A673 (cell line): ENCODE measurements around the gene ZNF445. TPM values are rescaled to one million over a fixed set of nuclear protein-coding genes. Genes with fewer than 3 reads are reported as not detected.

Experiments used
- Bru-seq: library from RNA; stranded (reverse); fragments of 400-500 nt; gene quantifications from one replicate; lab custom pipeline; 2021; lab: Mats Ljungman, UMichigan
- BruChase-seq, 2 experiments: library from RNA; stranded (reverse); fragments of 400-500 nt; gene quantifications; one replicate each; lab custom pipeline; 2021; lab: Mats Ljungman, UMichigan
- BruUV-seq: library from RNA; stranded (reverse); fragments of 400-500 nt; replicated peaks from 2 replicates; lab custom pipeline; 2021; lab: Mats Ljungman, UMichigan
- CTCF ChIA-PET: fragments of 300-600 bp; sonication (Branson Sonifier 250); formaldehyde crosslinking; loops from one replicate; lab custom pipeline; 2022; ENCODE audit warnings: antibody characterized with exemption; lab: Charles Lee
- POLR2A ChIA-PET: fragments of 300-600 bp; sonication (Branson Sonifier 250); formaldehyde crosslinking; loops from one replicate; lab custom pipeline; 2022; ENCODE audit warnings: antibody characterized with exemption; ENCODE audit not compliant: low non-redundant PET; lab: Charles Lee
- DNase-seq: peaks from one replicate; pipeline ENCODE4 v3.0.0-alpha.2; 2015; ENCODE audit warnings: low spot score
- H3K27ac ChIP-seq: fragments of 200-600 bp; sonication (generic); 2 replicates; pipeline ENCODE4 v1.5.1; 2016; ENCODE audit warnings: mixed run types, low read depth, mild to moderate bottlenecking, mixed read lengths, antibody characterized with exemption, low read length; ENCODE audit not compliant: poor library complexity, severe bottlenecking
- H3K27me3 ChIP-seq: fragments of 200-600 bp; sonication (generic); replicated peaks from 2 replicates; pipeline ENCODE4 v1.6.1; 2017; ENCODE audit warnings: mixed run types, low read depth, mild to moderate bottlenecking, mixed read lengths, antibody characterized with exemption, low read length; ENCODE audit not compliant: insufficient read depth, poor library complexity
- H3K36me3 ChIP-seq: fragments of 200-600 bp; sonication (generic); 2 replicates; pipeline ENCODE4 v1.6.1; 2016; ENCODE audit warnings: mixed run types, mild to moderate bottlenecking, mixed read lengths, antibody characterized with exemption, low read length; ENCODE audit not compliant: insufficient read depth, poor library complexity, severe bottlenecking
- H3K4me1 ChIP-seq: fragments of 200-600 bp; sonication (generic); 2 replicates; pipeline ENCODE4 v1.6.1; 2017; ENCODE audit warnings: mixed run types, mild to moderate bottlenecking, mixed read lengths, antibody characterized with exemption, low read length; ENCODE audit not compliant: insufficient read depth, poor library complexity, severe bottlenecking
- H3K4me3 ChIP-seq: fragments of 200-600 bp; sonication (generic); 2 replicates; pipeline ENCODE4 v1.5.1; 2016; ENCODE audit warnings: low read depth, mixed run types, mild to moderate bottlenecking, mixed read lengths, low read length; ENCODE audit not compliant: poor library complexity, severe bottlenecking
- H3K9me3 ChIP-seq: fragments of 200-600 bp; sonication (generic); 2 replicates; pipeline ENCODE4 v1.6.1; 2016; ENCODE audit warnings: mixed run types, low read depth, mild to moderate bottlenecking, mixed read lengths, antibody characterized with exemption, low read length; ENCODE audit not compliant: poor library complexity, severe bottlenecking
- CTCF ChIP-seq: fragments of 300-800, 200-600 bp; sonication (generic); conservative IDR thresholded peaks from 2 replicates; pipeline ENCODE4 v1.5.1; 2017; ENCODE audit warnings: low read depth, mild to moderate bottlenecking, antibody characterized with exemption, low read length, moderate library complexity, mixed read lengths
- EZH2 ChIP-seq: fragments of 200-600 bp; sonication (generic); IDR thresholded peaks from 2 replicates; pipeline ENCODE4 v1.6.1; 2017; ENCODE audit warnings: borderline replicate concordance, low read depth, mild to moderate bottlenecking, mixed read lengths, antibody characterized with exemption, low read length; ENCODE audit not compliant: poor library complexity, severe bottlenecking
- intact Hi-C: fragments of 100-400 bp; cut with micrococcal nuclease; formaldehyde crosslinking; loops from one replicate; pipeline ENCODE4 v1.10.0; 2022; ENCODE audit not compliant: unreplicated experiment
- long read RNA-seq: library from polyadenylated mRNA; stranded (forward); transcript quantifications from one replicate; pipeline ENCODE4 v2.0.0, GENCODE V29; 2022
- total RNA-seq: library from RNA; stranded (reverse); gene quantifications from 2 replicates; pipeline ENCODE4 v1.2.3, GENCODE V29; 2021

ZNF445 gene
- total RNA-seq (17.6 and 18.6 TPM in 2 replicates), Bru-seq, nascent RNA (percentile 72 among the genes with signal in this experiment), BruChase-seq, experiment 1, labeled RNA remaining after a 2-hour chase (percentile 81 among the genes with signal in this experiment), BruChase-seq, experiment 2, labeled RNA remaining after a 6-hour chase (percentile 76 among the genes with signal in this experiment)
- long read RNA-seq, partial matches to known transcripts: 0 of 25 reads
- long read RNA-seq, other reads (novel, unspliced or antisense): 25 of 25 reads

DNA sequence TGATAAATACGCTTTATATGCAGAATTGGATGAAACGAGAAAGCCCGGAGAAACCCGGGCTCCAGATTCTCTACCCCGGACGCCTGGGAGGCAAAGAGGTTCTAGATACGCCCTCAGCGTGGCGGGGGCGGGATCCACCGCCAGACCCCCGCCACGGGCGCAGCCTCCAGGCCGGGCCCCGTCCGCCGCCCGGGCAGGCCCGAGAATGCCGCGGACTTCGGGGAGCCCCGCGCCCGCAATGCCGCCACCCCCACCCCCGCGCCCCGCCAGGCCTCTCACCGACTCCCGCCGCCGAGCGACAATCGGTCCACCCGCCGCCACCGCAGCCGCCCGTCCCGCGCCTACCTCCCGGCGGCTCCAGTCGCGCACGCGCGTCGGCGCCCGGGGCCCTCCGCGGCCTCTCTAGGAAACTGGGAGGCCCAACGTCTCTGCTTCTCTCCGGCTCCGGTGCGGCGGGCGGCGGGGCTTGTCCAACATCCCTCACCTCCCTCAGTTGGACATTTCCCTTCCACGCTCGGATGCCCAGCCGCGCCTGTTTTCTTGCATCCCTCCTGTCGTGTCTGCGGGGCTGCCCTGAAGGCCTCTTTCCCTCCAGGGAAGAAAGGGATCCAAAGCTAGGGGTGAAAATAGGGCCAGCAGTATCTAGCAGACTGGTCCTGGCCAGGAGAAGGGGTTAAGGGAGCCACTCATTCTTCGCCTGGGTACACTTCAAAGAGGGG lies at the start of gene ZNF445:
Gene ZNF445 (minus strand): TSS at position 359 of the 719 bp plus-strand sequence. CDS start 22,121 bp downstream, outside the sequence.
- no peaks in the 10 kb centered on the region for H3K9me3 ChIP-seq
- peak within 1 kb of the TSS; percentile 59 for H3K27ac ChIP-seq
- CTCF ChIA-PET: no interaction called here
- TF ChIP-seq CTCF (no peak), EZH2 (no peak)
- POLR2A ChIA-PET: no interaction called here
- intact Hi-C loops: no loop called here
- H3K4me1 ChIP-seq: no peaks in the 10 kb centered on the region
- no peaks in the 10 kb centered on the region for H3K36me3 ChIP-seq
- peak; percentile 77 for DNase-seq
- peak within 1 kb of the TSS; percentile 67 for H3K4me3 ChIP-seq
- no peaks in the 10 kb centered on the region for H3K27me3 ChIP-seq
- no TSS peak for BruUV-seq

GRCh38 chr3:44525060-44525459 lies 47.6 kb upstream of the ZNF445 start:
- Histone ChIP-seq H3K9me3 (no peaks in the 10 kb centered on the region), H3K27ac (no peak overlapping the region), H3K4me3 (no peak overlapping the region), H3K27me3 (no peaks in the 10 kb centered on the region), H3K4me1 (no peaks in the 10 kb centered on the region), H3K36me3 (no peaks in the 10 kb centered on the region)
- no peak for DNase-seq
- no peak for TF ChIP-seq CTCF
- no peak for TF ChIP-seq EZH2
- POLR2A ChIA-PET: no interaction called here
- intact Hi-C loops: no loop called here
- CTCF ChIA-PET: no interaction called here
- BruUV-seq: no TSS peak

- intact Hi-C loops: no loop called here
These were observed 45.0 kb upstream of the ZNF445 start for GRCh38 chr3:44522494-44522933.

More at GRCh38 chr3:44522494-44522933, 45.0 kb upstream of the ZNF445 start:
- POLR2A ChIA-PET: no interaction called here
- TF ChIP-seq EZH2 (no peak), CTCF (no peak)
- no TSS peak for BruUV-seq
- no peak overlapping the region for H3K4me3 ChIP-seq
- CTCF ChIA-PET: no interaction called here
- DNase-seq: no peak
- no peaks in the 10 kb centered on the region for H3K27me3 ChIP-seq
- H3K36me3 ChIP-seq: no peaks in the 10 kb centered on the region
- H3K27ac ChIP-seq: no peak overlapping the region
- H3K9me3 ChIP-seq: no peaks in the 10 kb centered on the region
- no peaks in the 10 kb centered on the region for H3K4me1 ChIP-seq
